ENCODE data around the gene TYW1B.
"Not testable (repeated sequence)": the region's sequence is repeated elsewhere in the genome, so short reads cannot be mapped to it uniquely, and the experiment has no call there.

The TYW1B gene

GRCh38 chr7:72827839-72828591 lies at the start of gene TYW1B:
Gene TYW1B (minus strand): TSS chr7:72828200. CDS start chr7:72828075, 125 bp downstream.
- not testable (repeated sequence) for H3K9me3 ChIP-seq (ENCODE audit: control insufficient read depth, low read length); H3K27me3 ChIP-seq (replicated peaks; ENCODE audit: control insufficient read depth, insufficient read depth, low read length); H3K4me1 ChIP-seq (ENCODE audit: control insufficient read depth, insufficient read depth, low read length)
- DNase-seq (ENCODE audit: low read depth): peak; percentile 99
- Histone ChIP-seq H3K4me3 (ENCODE audit: low read length) (peak within 1 kb of the TSS; percentile 90), H3K9ac (ENCODE audit: low read length) (peak within 1 kb of the TSS; percentile 86), H3K36me3 (ENCODE audit: control insufficient read depth, insufficient read depth, low read length, severe bottlenecking) (peaks cover 17% of the 10 kb centered on the region)

GRCh38 chr7:72867591-72867990 lies 39.6 kb upstream of the TYW1B start:
- not testable (repeated sequence) for H3K36me3 ChIP-seq (ENCODE audit: control insufficient read depth, insufficient read depth, low read length, severe bottlenecking); H3K27me3 ChIP-seq (replicated peaks; ENCODE audit: control insufficient read depth, insufficient read depth, low read length); H3K9me3 ChIP-seq (ENCODE audit: control insufficient read depth, low read length); H3K4me1 ChIP-seq (ENCODE audit: control insufficient read depth, insufficient read depth, low read length); H3K4me3 ChIP-seq (ENCODE audit: low read length); DNase-seq (ENCODE audit: low read depth); H3K9ac ChIP-seq (ENCODE audit: low read length)

- not testable (repeated sequence) for H3K9ac ChIP-seq (ENCODE audit: low read length); DNase-seq (ENCODE audit: low read depth); H3K36me3 ChIP-seq (ENCODE audit: control insufficient read depth, insufficient read depth, low read length, severe bottlenecking); H3K27me3 ChIP-seq (replicated peaks; ENCODE audit: control insufficient read depth, insufficient read depth, low read length); H3K9me3 ChIP-seq (ENCODE audit: control insufficient read depth, low read length); H3K4me1 ChIP-seq (ENCODE audit: control insufficient read depth, insufficient read depth, low read length); H3K4me3 ChIP-seq (ENCODE audit: low read length)
These were observed 30.9 kb upstream of the TYW1B start for GRCh38 chr7:72858846-72859400.

- H3K4me1 ChIP-seq (ENCODE audit: control insufficient read depth, insufficient read depth, low read length); H3K36me3 ChIP-seq (ENCODE audit: control insufficient read depth, insufficient read depth, low read length, severe bottlenecking); DNase-seq (ENCODE audit: low read depth); H3K9me3 ChIP-seq (ENCODE audit: control insufficient read depth, low read length); H3K27me3 ChIP-seq (replicated peaks; ENCODE audit: control insufficient read depth, insufficient read depth, low read length); H3K4me3 ChIP-seq (ENCODE audit: low read length); H3K9ac ChIP-seq (ENCODE audit: low read length): not testable (repeated sequence)
These were observed 29.9 kb upstream of the TYW1B start for GRCh38 chr7:72857925-72858324.

- H3K9me3 ChIP-seq (ENCODE audit: control insufficient read depth, low read length); H3K4me1 ChIP-seq (ENCODE audit: control insufficient read depth, insufficient read depth, low read length); H3K9ac ChIP-seq (ENCODE audit: low read length); DNase-seq (ENCODE audit: low read depth); H3K27me3 ChIP-seq (replicated peaks; ENCODE audit: control insufficient read depth, insufficient read depth, low read length); H3K4me3 ChIP-seq (ENCODE audit: low read length); H3K36me3 ChIP-seq (ENCODE audit: control insufficient read depth, insufficient read depth, low read length, severe bottlenecking): not testable (repeated sequence)
These were observed 27.3 kb upstream of the TYW1B start for GRCh38 chr7:72855261-72855660.

- H3K9me3 ChIP-seq (ENCODE audit: control insufficient read depth, low read length); DNase-seq (ENCODE audit: low read depth); H3K27me3 ChIP-seq (replicated peaks; ENCODE audit: control insufficient read depth, insufficient read depth, low read length); H3K4me3 ChIP-seq (ENCODE audit: low read length); H3K4me1 ChIP-seq (ENCODE audit: control insufficient read depth, insufficient read depth, low read length); H3K36me3 ChIP-seq (ENCODE audit: control insufficient read depth, insufficient read depth, low read length, severe bottlenecking); H3K9ac ChIP-seq (ENCODE audit: low read length): not testable (repeated sequence)
These were observed 24.9 kb upstream of the TYW1B start for GRCh38 chr7:72852937-72853336.

- DNase-seq (ENCODE audit: low read depth); H3K4me1 ChIP-seq (ENCODE audit: control insufficient read depth, insufficient read depth, low read length); H3K4me3 ChIP-seq (ENCODE audit: low read length); H3K36me3 ChIP-seq (ENCODE audit: control insufficient read depth, insufficient read depth, low read length, severe bottlenecking); H3K9me3 ChIP-seq (ENCODE audit: control insufficient read depth, low read length); H3K27me3 ChIP-seq (replicated peaks; ENCODE audit: control insufficient read depth, insufficient read depth, low read length); H3K9ac ChIP-seq (ENCODE audit: low read length): not testable (repeated sequence)
These were observed 22.7 kb upstream of the TYW1B start for GRCh38 chr7:72850746-72851145.

- DNase-seq (ENCODE audit: low read depth); H3K36me3 ChIP-seq (ENCODE audit: control insufficient read depth, insufficient read depth, low read length, severe bottlenecking); H3K4me3 ChIP-seq (ENCODE audit: low read length); H3K27me3 ChIP-seq (replicated peaks; ENCODE audit: control insufficient read depth, insufficient read depth, low read length); H3K4me1 ChIP-seq (ENCODE audit: control insufficient read depth, insufficient read depth, low read length); H3K9me3 ChIP-seq (ENCODE audit: control insufficient read depth, low read length); H3K9ac ChIP-seq (ENCODE audit: low read length): not testable (repeated sequence)
These were observed 16.1 kb upstream of the TYW1B start for GRCh38 chr7:72844146-72844545.

- not testable (repeated sequence) for H3K9ac ChIP-seq (ENCODE audit: low read length); DNase-seq (ENCODE audit: low read depth); H3K36me3 ChIP-seq (ENCODE audit: control insufficient read depth, insufficient read depth, low read length, severe bottlenecking)
These were observed 15.2 kb upstream of the TYW1B start for GRCh38 chr7:72843166-72843565.

GRCh38 chr7:72840966-72841511 lies 13.0 kb upstream of the TYW1B start:
- DNase-seq (ENCODE audit: low read depth); H3K9me3 ChIP-seq (ENCODE audit: control insufficient read depth, low read length); H3K4me3 ChIP-seq (ENCODE audit: low read length); H3K9ac ChIP-seq (ENCODE audit: low read length); H3K4me1 ChIP-seq (ENCODE audit: control insufficient read depth, insufficient read depth, low read length); H3K27me3 ChIP-seq (replicated peaks; ENCODE audit: control insufficient read depth, insufficient read depth, low read length): not testable (repeated sequence)
- H3K36me3 ChIP-seq (ENCODE audit: control insufficient read depth, insufficient read depth, low read length, severe bottlenecking): peaks cover 19% of the 10 kb centered on the region

More at GRCh38 chr7:72843166-72843565, 15.2 kb upstream of the TYW1B start:
- H3K27me3 ChIP-seq (replicated peaks; ENCODE audit: control insufficient read depth, insufficient read depth, low read length); H3K4me3 ChIP-seq (ENCODE audit: low read length); H3K4me1 ChIP-seq (ENCODE audit: control insufficient read depth, insufficient read depth, low read length); H3K9me3 ChIP-seq (ENCODE audit: control insufficient read depth, low read length): not testable (repeated sequence)

GRCh38 chr7:72838315-72838714 lies 10.3 kb upstream of the TYW1B start:
- DNase-seq (ENCODE audit: low read depth); H3K4me1 ChIP-seq (ENCODE audit: control insufficient read depth, insufficient read depth, low read length); H3K4me3 ChIP-seq (ENCODE audit: low read length); H3K9ac ChIP-seq (ENCODE audit: low read length); H3K9me3 ChIP-seq (ENCODE audit: control insufficient read depth, low read length); H3K27me3 ChIP-seq (replicated peaks; ENCODE audit: control insufficient read depth, insufficient read depth, low read length): not testable (repeated sequence)
- H3K36me3 ChIP-seq (ENCODE audit: control insufficient read depth, insufficient read depth, low read length, severe bottlenecking): peaks cover 32% of the 10 kb centered on the region

Data from adipocyte (in vitro differentiated cells).